MM.1S (cell line): Measurements from ENCODE around the gene CASZ1.

Source experiments
- DNase-seq: peaks from one replicate; pipeline ENCODE4 v3.0.0-alpha.2; 2015
- H2AFZ ChIP-seq: fragments of 300-600 bp; sonication (generic); 2 replicates; pipeline ENCODE4 v1.6.0; 2016; ENCODE audit warnings: antibody characterized with exemption, low read length
- H3F3A ChIP-seq: fragments of 300-600 bp; sonication (generic); 2 replicates; pipeline ENCODE4 v1.6.1; 2016; ENCODE audit warnings: mild to moderate bottlenecking, antibody characterized with exemption, low read length, moderate library complexity, mixed read lengths; ENCODE audit not compliant: insufficient read depth
- H3K27ac ChIP-seq: fragments of 300-600 bp; sonication (generic); 2 replicates; pipeline ENCODE4 v1.5.1; 2016; ENCODE audit warnings: mild to moderate bottlenecking, low read length
- H3K27me3 ChIP-seq: fragments of 300-600 bp; sonication (generic); replicated peaks from 2 replicates; pipeline ENCODE4 v1.6.0; 2016; ENCODE audit warnings: low read length; ENCODE audit not compliant: insufficient read depth
- H3K36me3 ChIP-seq: fragments of 300-600 bp; sonication (generic); replicated peaks from 2 replicates; pipeline ENCODE4 v1.6.1; 2016; ENCODE audit warnings: mild to moderate bottlenecking, low read length, mixed read lengths; ENCODE audit not compliant: insufficient read depth
- H3K4me1 ChIP-seq: fragments of 300-600 bp; sonication (generic); 2 replicates; pipeline ENCODE4 v1.6.1; 2016; ENCODE audit warnings: low read length, mixed read lengths
- H3K4me2 ChIP-seq: fragments of 300-600 bp; sonication (generic); 2 replicates; pipeline ENCODE4 v1.6.0; 2016; ENCODE audit warnings: low read depth, low read length
- H3K4me3 ChIP-seq: fragments of 300-600 bp; sonication (generic); 2 replicates; pipeline ENCODE4 v1.5.1; 2016; ENCODE audit warnings: low read length, mixed read lengths
- H3K79me2 ChIP-seq: fragments of 300-600 bp; sonication (generic); 2 replicates; pipeline ENCODE4 v1.6.1; 2016; ENCODE audit warnings: mixed run types, low read length, mixed read lengths
- H3K9ac ChIP-seq: fragments of 300-600 bp; sonication (generic); 2 replicates; pipeline ENCODE4 v1.6.1; 2016; ENCODE audit warnings: low read length, mixed read lengths
- H3K9me2 ChIP-seq: fragments of 300-600 bp; sonication (generic); replicated peaks from 2 replicates; pipeline ENCODE4 v1.6.1; 2016; ENCODE audit warnings: mild to moderate bottlenecking, low read length, mixed read lengths; ENCODE audit not compliant: insufficient read depth
- H3K9me3 ChIP-seq: fragments of 300-600 bp; sonication (generic); replicated peaks from 2 replicates; pipeline ENCODE4 v1.6.1; 2016; ENCODE audit warnings: mild to moderate bottlenecking, low read length, mixed read lengths; ENCODE audit not compliant: insufficient read depth
- H4K20me1 ChIP-seq: fragments of 300-600 bp; sonication (generic); 2 replicates; pipeline ENCODE4 v1.6.1; 2016; ENCODE audit warnings: mild to moderate bottlenecking, low read length, moderate library complexity, mixed read lengths; ENCODE audit not compliant: insufficient read depth
- CTCF ChIP-seq: fragments of 300-600 bp; sonication (generic); IDR thresholded peaks from 2 replicates; pipeline ENCODE4 v1.5.1; 2016; ENCODE audit warnings: antibody characterized with exemption, low read length, mixed read lengths
- EZH2 ChIP-seq: fragments of 300-600 bp; sonication (generic); optimal IDR thresholded peaks from 2 replicates; pipeline ENCODE3; 2017; ENCODE audit warnings: low read depth, mild to moderate bottlenecking, antibody characterized with exemption, low read length, mixed read lengths
- EZH2phosphoT487 ChIP-seq: fragments of 300-600 bp; sonication (generic); IDR thresholded peaks from 2 replicates; pipeline ENCODE4 v1.6.1; 2018; ENCODE audit warnings: antibody characterized with exemption, low read length

CASZ1 gene

GRCh38 chr1:10648689-10649516, 147.5 kb downstream of the CASZ1 start:
- H3K9me3 ChIP-seq: no peaks in the 10 kb centered on the region
- no peaks in the 10 kb centered on the region for H4K20me1 ChIP-seq
- H3F3A ChIP-seq: no peaks in the 10 kb centered on the region
- no peak overlapping the region for H3K9ac ChIP-seq
- no peak overlapping the region for H3K4me3 ChIP-seq
- no peaks in the 10 kb centered on the region for H3K36me3 ChIP-seq
- no peak overlapping the region for H2AFZ ChIP-seq
- peaks cover 90% of the 10 kb centered on the region for H3K27me3 ChIP-seq
- H3K9me2 ChIP-seq: no peaks in the 10 kb centered on the region
- H3K27ac ChIP-seq: no peak overlapping the region
- TF ChIP-seq CTCF: no peak
- no peak for TF ChIP-seq EZH2phosphoT487
- no peak for TF ChIP-seq EZH2
- H3K4me1 ChIP-seq: no peaks in the 10 kb centered on the region
- no peak for DNase-seq
- H3K79me2 ChIP-seq: no peaks in the 10 kb centered on the region
- no peak overlapping the region for H3K4me2 ChIP-seq

- Histone ChIP-seq H3K4me1 (no peaks in the 10 kb centered on the region), H2AFZ (no peak overlapping the region), H3K27me3 (peaks cover 90% of the 10 kb centered on the region), H3K4me3 (no peak overlapping the region), H3K36me3 (no peaks in the 10 kb centered on the region), H3F3A (no peaks in the 10 kb centered on the region), H4K20me1 (no peaks in the 10 kb centered on the region; the same call in 1 of the 2 replicates), H3K79me2 (no peaks in the 10 kb centered on the region), H3K4me2 (no peak overlapping the region), H3K9me3 (no peaks in the 10 kb centered on the region), H3K9ac (no peak overlapping the region), H3K27ac (no peak overlapping the region), H3K9me2 (no peaks in the 10 kb centered on the region)
- DNase-seq: no peak
- TF ChIP-seq EZH2phosphoT487: no peak
- no peak for TF ChIP-seq EZH2
- TF ChIP-seq CTCF: no peak
Measured at GRCh38 chr1:10647414-10648170, 148.9 kb downstream of the CASZ1 start.

GRCh38 chr1:10646347-10646861, 150.0 kb downstream of the CASZ1 start:
- no peaks in the 10 kb centered on the region for H3K9me2 ChIP-seq

More at GRCh38 chr1:10646347-10646861, 150.0 kb downstream of the CASZ1 start:
- no peaks in the 10 kb centered on the region for H3K4me1 ChIP-seq
- H3K36me3 ChIP-seq: no peaks in the 10 kb centered on the region
- no peak overlapping the region for H3K9ac ChIP-seq
- H3K9me3 ChIP-seq: no peaks in the 10 kb centered on the region
- no peak overlapping the region for H3K27ac ChIP-seq
- no peak for DNase-seq
- H2AFZ ChIP-seq: no peak overlapping the region
- H3K79me2 ChIP-seq: no peaks in the 10 kb centered on the region
- H3K4me2 ChIP-seq: no peak overlapping the region
- H3F3A ChIP-seq: no peaks in the 10 kb centered on the region
- peaks cover 87% of the 10 kb centered on the region for H3K27me3 ChIP-seq
- H3K4me3 ChIP-seq: no peak overlapping the region
- H4K20me1 ChIP-seq: no peaks in the 10 kb centered on the region; the same call in 1 of the 2 replicates
- TF ChIP-seq CTCF (no peak), EZH2phosphoT487 (no peak), EZH2 (no peak)
